Breast epithelium (tissue), 4 donors: Measurements from ENCODE around the gene SBK1. TPM values are rescaled to one million over a fixed set of nuclear protein-coding genes. Genes with fewer than 3 reads are reported as not detected.

Source experiments
- DNase-seq, 2 donors: peaks; one replicate each; pipeline ENCODE4 v3.0.0-alpha.2; 2019; ENCODE audit warnings: low spot score in 2 of 2
- H3K27ac ChIP-seq, 2 donors: fragments of 200-600 bp; sonication (generic) in 1 of 2; one replicate each; pipeline ENCODE4 v1.5.1; 2016 to 2019; ENCODE audit warnings: mild to moderate bottlenecking in 1 of 2
- H3K27me3 ChIP-seq, 2 donors: fragments of 200-600 bp; sonication (generic) in 1 of 2; one replicate each; pipeline versions ENCODE4 v1.5.1 to v1.6.0; 2017 to 2019; ENCODE audit warnings: control low read depth in 1 of 2, mild to moderate bottlenecking in 1 of 2
- H3K36me3 ChIP-seq: fragments of 200-600 bp; one replicate; pipeline ENCODE4 v1.5.1; 2019
- H3K4me1 ChIP-seq, 2 donors: fragments of 200-600 bp; sonication (generic); one replicate each; pipeline ENCODE4 v1.5.1; 2016 to 2019; ENCODE audit warnings: control low read depth in 1 of 2
- H3K4me3 ChIP-seq, 3 donors: fragments of 200-600 bp; sonication (generic); 1 replicate in 2 of 3; 2 replicates in 1 of 3; pipeline ENCODE4 v1.5.1; 2016 to 2019; ENCODE audit warnings: mild to moderate bottlenecking in 3 of 3, moderate library complexity in 2 of 3
- H3K9me3 ChIP-seq, 2 donors: fragments of 200-600 bp; sonication (generic) in 1 of 2; one replicate each; pipeline ENCODE4 v1.5.1; 2016 to 2019; ENCODE audit warnings: control low read depth in 1 of 2
- CTCF ChIP-seq, 3 donors: fragments of 450-650 bp; IDR thresholded peaks; one replicate each; pipeline ENCODE4 v1.5.1; 2016 to 2017; ENCODE audit warnings: antibody characterized with exemption in 3 of 3, mild to moderate bottlenecking in 3 of 3, moderate library complexity in 3 of 3
- POLR2A ChIP-seq: fragments of 450-650 bp; IDR thresholded peaks from one replicate; pipeline ENCODE4 v1.6.1; 2016; ENCODE audit warnings: antibody characterized with exemption, mild to moderate bottlenecking, moderate library complexity
- POLR2AphosphoS5 ChIP-seq, 3 donors: sonication (generic); formaldehyde crosslinking; IDR thresholded peaks; one replicate each; pipeline ENCODE4 v1.6.1; 2017; ENCODE audit warnings: antibody characterized with exemption in 3 of 3
- intact Hi-C: fragments of 100-400 bp; cut with DNase I; formaldehyde crosslinking; loops from one replicate; pipeline ENCODE4 v1.15.1; 2023; ENCODE audit warnings: low total_unique reads
- total RNA-seq, 3 donors: library from RNA; depleted of rRNA; stranded (reverse); fragments of >200 nt; gene quantifications; one replicate each; pipeline ENCODE4 v1.1.0, GENCODE V29; 2016

SBK1 gene
- total RNA-seq, 3 donors from 2014 or later: 0.16 to 1.5 (median 1.3) TPM

DNA sequence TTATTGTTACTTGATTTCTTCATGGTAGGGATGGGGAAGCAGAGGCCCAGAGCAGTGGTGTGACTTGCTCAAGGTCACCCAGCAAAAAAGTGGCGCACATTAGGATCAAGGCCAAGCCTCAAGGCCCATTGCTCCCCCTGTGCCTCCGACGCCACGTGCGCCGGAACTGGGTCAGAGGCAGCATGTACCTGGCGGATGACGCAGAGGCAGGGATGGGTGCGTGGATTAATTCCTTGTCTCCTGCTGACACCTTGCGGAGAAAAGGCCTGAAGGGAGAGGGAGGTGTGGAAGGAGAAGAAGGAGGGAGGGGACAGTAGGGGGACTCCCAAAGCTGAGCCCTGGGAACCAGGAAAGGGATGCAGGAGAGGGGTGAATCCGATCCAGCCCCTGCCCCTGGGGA, 18.5 kb downstream of the SBK1 start:
- no peaks in the 10 kb centered on the region for H3K36me3 ChIP-seq
- H3K9me3 ChIP-seq: no peaks in the 10 kb centered on the region
- H3K27me3 ChIP-seq: no peaks in the 10 kb centered on the region
- intact Hi-C loops: no loop called here
- TF ChIP-seq POLR2A: no peak
- DNase-seq: no peak
- no peaks in the 10 kb centered on the region for H3K4me1 ChIP-seq
- H3K27ac ChIP-seq: no peak overlapping the region
- H3K4me3 ChIP-seq: no peak overlapping the region

DNA sequence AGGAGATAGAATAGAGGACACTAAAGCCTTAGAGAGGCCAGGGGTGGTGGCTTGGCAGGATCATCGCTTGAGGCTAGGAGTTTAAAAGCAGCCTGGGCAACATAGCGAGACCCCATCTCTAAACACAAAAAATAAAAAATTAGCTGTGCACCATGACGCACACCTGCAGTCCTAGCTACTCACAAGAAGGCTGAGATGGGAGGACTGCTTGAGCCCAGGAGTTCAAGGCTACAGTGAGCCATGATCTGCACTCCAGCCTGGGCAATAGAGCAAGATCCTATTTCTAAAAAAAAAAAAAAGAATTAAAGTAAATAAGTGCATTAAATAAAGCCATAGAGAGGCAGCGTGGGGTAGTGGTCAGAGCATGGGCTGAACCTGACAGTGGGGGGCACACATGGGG, 19.1 kb downstream of the SBK1 start:
- Histone ChIP-seq H3K27ac (no peak overlapping the region), H3K4me3 (no peak overlapping the region), H3K4me1 (no peaks in the 10 kb centered on the region), H3K36me3 (no peaks in the 10 kb centered on the region), H3K27me3 (no peaks in the 10 kb centered on the region), H3K9me3 (no peaks in the 10 kb centered on the region)
- TF ChIP-seq POLR2A (no peak), POLR2AphosphoS5 (IDR thresholded peaks at IDR 0.05) (no peak), CTCF (IDR thresholded peaks at IDR 0.05) (no peak)
- intact Hi-C loops: no loop called here
- DNase-seq: no peak

- no peak for DNase-seq
- Histone ChIP-seq H3K9me3 (no peaks in the 10 kb centered on the region), H3K36me3 (no peaks in the 10 kb centered on the region), H3K4me1 (no peaks in the 10 kb centered on the region), H3K27me3 (no peaks in the 10 kb centered on the region), H3K4me3 (no peak overlapping the region), H3K27ac (no peak overlapping the region)
- intact Hi-C loops: no loop called here
- no peak for TF ChIP-seq POLR2AphosphoS5 (IDR thresholded peaks at IDR 0.05)
- no peak for TF ChIP-seq POLR2A
Observed at GRCh38 chr16:28311913-28312312, 19.6 kb downstream of the SBK1 start.

DNA sequence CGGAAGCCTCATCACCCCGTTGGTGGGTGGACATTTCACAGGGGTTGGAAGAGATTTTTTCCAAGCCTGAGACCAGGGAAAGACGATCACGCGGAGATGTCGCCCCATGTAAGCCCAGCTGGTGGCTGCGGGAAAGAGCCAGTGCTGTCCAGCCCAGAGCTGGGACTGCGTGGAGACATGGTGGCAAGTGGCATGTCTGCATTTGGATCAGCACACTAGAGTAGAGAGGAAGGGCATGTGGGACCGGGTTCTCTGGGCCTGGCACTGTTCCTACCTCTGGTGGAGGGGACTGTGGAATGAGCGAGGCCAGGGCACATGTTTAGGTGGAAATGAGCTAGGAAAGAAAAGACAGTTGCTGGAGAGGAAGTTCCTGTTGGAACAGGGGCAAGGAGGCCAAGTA, 20.0 kb downstream of the SBK1 start:
- Histone ChIP-seq H3K27me3 (no peaks in the 10 kb centered on the region), H3K36me3 (no peaks in the 10 kb centered on the region), H3K27ac (no peak overlapping the region), H3K9me3 (no peaks in the 10 kb centered on the region), H3K4me1 (no peaks in the 10 kb centered on the region), H3K4me3 (no peak overlapping the region)
- no peak for DNase-seq
- intact Hi-C loops: no loop called here
- TF ChIP-seq POLR2A: no peak
- no peak for TF ChIP-seq CTCF (IDR thresholded peaks at IDR 0.05)
- TF ChIP-seq POLR2AphosphoS5 (IDR thresholded peaks at IDR 0.05): no peak

GRCh38 chr16:28313587-28313986, 21.3 kb downstream of the SBK1 start:
- no peaks in the 10 kb centered on the region for H3K4me1 ChIP-seq
- intact Hi-C loops: no loop called here
- no peak overlapping the region for H3K4me3 ChIP-seq
- no peaks in the 10 kb centered on the region for H3K9me3 ChIP-seq
- H3K27ac ChIP-seq: no peak overlapping the region
- TF ChIP-seq CTCF (IDR thresholded peaks at IDR 0.05): no peak
- no peak for TF ChIP-seq POLR2AphosphoS5 (IDR thresholded peaks at IDR 0.05)
- H3K36me3 ChIP-seq: no peaks in the 10 kb centered on the region
- no peak for DNase-seq
- no peaks in the 10 kb centered on the region for H3K27me3 ChIP-seq

DNA sequence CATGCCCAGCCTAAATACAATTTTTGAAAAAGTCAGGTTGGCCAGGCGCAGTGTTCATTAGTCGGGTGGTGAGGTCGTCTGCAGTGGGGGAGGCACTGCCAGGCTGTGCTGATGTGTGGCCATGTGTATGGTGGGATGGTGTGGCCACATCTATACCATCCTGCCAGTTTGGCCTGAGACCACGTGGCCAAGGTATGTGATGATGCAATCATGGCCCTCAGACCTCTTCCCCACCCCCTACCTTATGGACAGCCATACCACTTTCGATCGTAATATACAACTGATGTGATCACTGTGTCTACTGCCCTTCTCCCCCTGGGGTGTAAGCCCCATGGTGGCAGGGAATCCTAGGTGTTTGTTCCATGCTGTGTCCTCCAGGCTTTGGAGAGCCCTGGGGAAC, 23.7 kb downstream of the SBK1 start:
- H3K4me1 ChIP-seq: no peaks in the 10 kb centered on the region
- no peaks in the 10 kb centered on the region for H3K27me3 ChIP-seq
- TF ChIP-seq POLR2AphosphoS5 (IDR thresholded peaks at IDR 0.05) (no peak), CTCF (IDR thresholded peaks at IDR 0.05) (no peak)
- intact Hi-C loops: no loop called here
- no peaks in the 10 kb centered on the region for H3K9me3 ChIP-seq
- no peak overlapping the region for H3K27ac ChIP-seq
- H3K36me3 ChIP-seq: no peaks in the 10 kb centered on the region
- DNase-seq: no peak
- H3K4me3 ChIP-seq: no peak overlapping the region
